ENCODE results near the gene FAM227B.

GRCh38 chr15:49430046-49430445, 190.6 kb downstream of the FAM227B start:
- TF ChIP-seq, protein P1, sequence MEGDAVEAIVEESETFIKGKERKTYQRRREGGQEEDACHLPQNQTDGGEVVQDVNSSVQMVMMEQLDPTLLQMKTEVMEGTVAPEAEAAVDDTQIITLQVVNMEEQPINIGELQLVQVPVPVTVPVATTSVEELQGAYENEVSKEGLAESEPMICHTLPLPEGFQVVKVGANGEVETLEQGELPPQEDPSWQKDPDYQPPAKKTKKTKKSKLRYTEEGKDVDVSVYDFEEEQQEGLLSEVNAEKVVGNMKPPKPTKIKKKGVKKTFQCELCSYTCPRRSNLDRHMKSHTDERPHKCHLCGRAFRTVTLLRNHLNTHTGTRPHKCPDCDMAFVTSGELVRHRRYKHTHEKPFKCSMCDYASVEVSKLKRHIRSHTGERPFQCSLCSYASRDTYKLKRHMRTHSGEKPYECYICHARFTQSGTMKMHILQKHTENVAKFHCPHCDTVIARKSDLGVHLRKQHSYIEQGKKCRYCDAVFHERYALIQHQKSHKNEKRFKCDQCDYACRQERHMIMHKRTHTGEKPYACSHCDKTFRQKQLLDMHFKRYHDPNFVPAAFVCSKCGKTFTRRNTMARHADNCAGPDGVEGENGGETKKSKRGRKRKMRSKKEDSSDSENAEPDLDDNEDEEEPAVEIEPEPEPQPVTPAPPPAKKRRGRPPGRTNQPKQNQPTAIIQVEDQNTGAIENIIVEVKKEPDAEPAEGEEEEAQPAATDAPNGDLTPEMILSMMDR (IDR thresholded peaks at IDR 0.05) = no peak
- TF ChIP-seq POLR2A (IDR thresholded peaks at IDR 0.05) = no peak

Data from testis (tissue), 2 donors.